ENCODE data around the gene KIFC1. TPM values are rescaled to one million over a fixed set of nuclear protein-coding genes. Genes with fewer than 3 reads are reported as not detected.
"Not testable (repeated sequence)": the region's sequence is repeated elsewhere in the genome, so short reads cannot be mapped to it uniquely, and the experiment has no call there.

Gene KIFC1
- total RNA-seq, 1 experiment from 2014 or later: 65.3 TPM

GRCh38 chr6:33377171-33377570 is 14.5 kb upstream of the KIFC1 start:
- peaks cover 8% of the 10 kb centered on the region for H3K4me1 Mint-ChIP-seq (ENCODE audit: low read depth, unreplicated experiment)
- no peak overlapping the region for H3K4me3 Mint-ChIP-seq (ENCODE audit: unreplicated experiment)
- CTCF ChIA-PET: no interaction called here
- TF ChIP-seq CTCF (IDR thresholded peaks at IDR 0.05; ENCODE audit: insufficient read depth in 1 of 2, low read depth in 1 of 2, low read length in 1 of 2, severe bottlenecking in 1 of 2, unreplicated experiment in 1 of 2): no peak
- H3K9me3 Mint-ChIP-seq (ENCODE audit: unreplicated experiment): no peaks in the 10 kb centered on the region
- H3K27ac Mint-ChIP-seq (ENCODE audit: unreplicated experiment): no peak overlapping the region
- Histone ChIP-seq H3K9me3 (no peaks in the 10 kb centered on the region), H3K36me3 (ENCODE audit: control insufficient read depth, insufficient read depth, low read length) (no peaks in the 10 kb centered on the region), H3K4me3 (ENCODE audit: low read depth, low read length) (no peak overlapping the region), H3K4me1 (peaks cover 7% of the 10 kb centered on the region; the same call in 1 of the 2 replicates), H3K27me3 (replicated peaks; ENCODE audit: control insufficient read depth, insufficient read depth, low read length) (no peaks in the 10 kb centered on the region)
- intact Hi-C loops (cut with micrococcal nuclease; ENCODE audit: unreplicated experiment): no loop called here
- no TSS peak for BruUV-seq (replicated peaks)
- H3K27me3 Mint-ChIP-seq (ENCODE audit: insufficient read depth, unreplicated experiment): no peaks in the 10 kb centered on the region
- no peaks in the 10 kb centered on the region for H3K36me3 Mint-ChIP-seq (ENCODE audit: insufficient read depth, unreplicated experiment)
- DNase-seq: no peak
- POLR2A ChIA-PET: no interaction called here

DNA sequence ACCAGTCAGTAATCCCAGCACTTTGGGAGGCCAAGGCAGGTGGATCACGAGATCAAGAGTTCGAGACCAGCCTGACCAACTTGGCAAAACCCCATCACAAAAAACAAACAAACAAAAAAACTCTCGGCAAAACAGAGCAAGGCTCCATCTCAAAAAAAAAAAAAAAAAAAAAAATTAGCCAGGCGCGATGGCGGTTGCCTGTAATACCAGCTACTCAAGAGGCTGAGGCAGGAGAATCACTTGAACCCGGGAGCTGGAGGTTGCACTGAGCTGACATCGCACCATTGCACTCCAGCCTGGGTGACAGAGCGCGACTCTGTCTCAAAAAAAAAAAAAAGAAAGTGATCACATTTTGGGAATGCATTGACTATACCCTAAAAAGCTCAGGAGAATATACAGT is 12.4 kb upstream of the KIFC1 start:
- H3K9me3 Mint-ChIP-seq (ENCODE audit: unreplicated experiment); H3K27me3 ChIP-seq (replicated peaks; ENCODE audit: control insufficient read depth, insufficient read depth, low read length); H3K4me1 Mint-ChIP-seq (ENCODE audit: low read depth, unreplicated experiment); CTCF ChIA-PET; H3K27me3 Mint-ChIP-seq (ENCODE audit: insufficient read depth, unreplicated experiment); H3K9me3 ChIP-seq; H3K4me1 ChIP-seq; H3K4me3 ChIP-seq (ENCODE audit: low read depth, low read length); intact Hi-C loops (cut with micrococcal nuclease; ENCODE audit: unreplicated experiment); H3K36me3 ChIP-seq (ENCODE audit: control insufficient read depth, insufficient read depth, low read length); DNase-seq; BruUV-seq (replicated peaks); POLR2A ChIA-PET; H3K36me3 Mint-ChIP-seq (ENCODE audit: insufficient read depth, unreplicated experiment); H3K4me3 Mint-ChIP-seq (ENCODE audit: unreplicated experiment); H3K27ac Mint-ChIP-seq (ENCODE audit: unreplicated experiment): not testable (repeated sequence)

DNA sequence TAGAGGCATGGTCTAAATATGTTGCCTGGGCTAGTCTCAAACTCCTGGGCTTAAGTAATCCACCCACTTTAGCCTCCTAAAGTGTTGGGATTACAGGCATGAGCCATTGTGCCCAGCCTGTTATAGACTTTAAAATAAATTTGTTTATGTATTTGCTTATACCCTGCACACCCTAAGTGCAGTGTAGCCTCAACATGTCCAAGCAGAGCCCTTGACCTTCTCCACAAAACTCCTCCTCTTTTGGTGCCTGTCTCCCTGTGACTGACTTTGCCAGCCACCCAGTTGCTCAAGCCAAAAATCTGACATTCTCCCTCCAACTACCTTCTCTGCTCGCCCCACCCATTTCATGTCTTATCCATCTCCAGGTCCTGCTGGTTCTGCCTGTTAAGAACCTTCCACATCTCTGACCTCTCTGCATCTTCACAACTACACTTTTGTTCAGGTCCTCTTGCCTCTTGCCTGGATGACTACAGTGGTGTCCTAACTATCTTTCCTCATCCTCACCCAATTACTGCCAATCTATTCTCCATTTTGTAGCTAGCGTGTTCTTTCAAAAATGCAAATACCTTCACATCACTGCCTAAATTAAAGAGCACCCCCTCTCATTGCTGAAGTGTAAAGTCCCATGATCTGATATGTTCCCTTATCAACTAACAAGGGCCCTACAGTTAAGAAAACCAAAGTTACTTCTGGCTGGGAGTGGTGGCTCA is 11.2 kb upstream of the KIFC1 start:
- Mint-ChIP-seq H3K4me1 (ENCODE audit: low read depth, unreplicated experiment) (no peaks in the 10 kb centered on the region), H3K4me3 (ENCODE audit: unreplicated experiment) (no peak overlapping the region), H3K9me3 (ENCODE audit: unreplicated experiment) (no peaks in the 10 kb centered on the region), H3K36me3 (ENCODE audit: insufficient read depth, unreplicated experiment) (no peaks in the 10 kb centered on the region), H3K27me3 (ENCODE audit: insufficient read depth, unreplicated experiment) (no peaks in the 10 kb centered on the region), H3K27ac (ENCODE audit: unreplicated experiment) (no peak overlapping the region)
- Histone ChIP-seq H3K36me3 (ENCODE audit: control insufficient read depth, insufficient read depth, low read length) (no peaks in the 10 kb centered on the region), H3K4me1 (no peaks in the 10 kb centered on the region), H3K9me3 (no peaks in the 10 kb centered on the region), H3K4me3 (ENCODE audit: low read depth, low read length) (no peak overlapping the region), H3K27me3 (replicated peaks; ENCODE audit: control insufficient read depth, insufficient read depth, low read length) (no peaks in the 10 kb centered on the region)
- ChIA-PET POLR2A (no interaction called here), CTCF (no interaction called here)
- no peak for DNase-seq
- intact Hi-C loops (cut with micrococcal nuclease; ENCODE audit: unreplicated experiment): no loop called here
- TF ChIP-seq CTCF (IDR thresholded peaks at IDR 0.05; ENCODE audit: insufficient read depth in 1 of 2, low read depth in 1 of 2, low read length in 1 of 2, severe bottlenecking in 1 of 2, unreplicated experiment in 1 of 2): no peak
- no TSS peak for BruUV-seq (replicated peaks)
